WTC11 (cell line): Measurements from ENCODE around the gene FIS1. TPM values are rescaled to one million over a fixed set of nuclear protein-coding genes. Genes with fewer than 3 reads are reported as not detected.

ENCODE experiments used
- ATAC-seq: fragments of 200-7000 bp; cut with Tn5 transposase; 2 replicates; pipeline ENCODE4 v1.10.0; 2021; ENCODE audit warnings: mild to moderate bottlenecking, moderate library complexity
- CTCF ChIA-PET: fragments of 300-600 bp; sonication (Branson Sonifier 250); formaldehyde crosslinking; loops from one replicate; lab custom pipeline; 2021; ENCODE audit warnings: antibody characterized with exemption; lab: Charles Lee
- POLR2A ChIA-PET: fragments of 350-600 bp; sonication (Branson Sonifier 250); formaldehyde crosslinking; loops from one replicate; lab custom pipeline; 2021; ENCODE audit warnings: antibody characterized with exemption; lab: Charles Lee
- DNase-seq: peaks from one replicate; pipeline ENCODE4 v3.0.0; 2021; ENCODE audit warnings: low spot score
- H3K27ac Mint-ChIP-seq: 2 replicates; pipeline ENCODE4 v1.8.0; 2021; ENCODE audit warnings: mixed read lengths
- H3K27me3 Mint-ChIP-seq: 2 replicates; pipeline ENCODE4 v1.8.0; 2021; ENCODE audit warnings: low read depth, mild to moderate bottlenecking, moderate library complexity, mixed read lengths
- H3K36me3 Mint-ChIP-seq: 2 replicates; pipeline ENCODE4 v1.8.0; 2021; ENCODE audit warnings: mixed read lengths
- H3K4me1 Mint-ChIP-seq: 2 replicates; pipeline ENCODE4 v1.8.0; 2022; ENCODE audit warnings: mixed read lengths
- H3K4me3 Mint-ChIP-seq: 2 replicates; pipeline ENCODE4 v1.8.0; 2021; ENCODE audit warnings: mild to moderate bottlenecking, moderate library complexity, mixed read lengths
- H3K9me3 Mint-ChIP-seq: 2 replicates; pipeline ENCODE4 v1.8.0; 2021; ENCODE audit warnings: mixed read lengths
- AFF4 ChIP-seq: sonication (generic); formaldehyde crosslinking; IDR thresholded peaks from 2 replicates; pipeline ENCODE4 v1.8.1; 2023; ENCODE audit warnings: mild to moderate bottlenecking, missing genetic modification reagents, borderline replicate concordance
- ARID4B ChIP-seq: sonication (generic); formaldehyde crosslinking; IDR thresholded peaks from 2 replicates; pipeline ENCODE4 v1.8.0; 2023; ENCODE audit warnings: missing genetic modification reagents, mild to moderate bottlenecking, borderline replicate concordance
- ATF2 ChIP-seq: sonication (generic); formaldehyde crosslinking; IDR thresholded peaks from 2 replicates; pipeline ENCODE4 v1.8.1; 2022; ENCODE audit warnings: low read depth, missing genetic modification reagents, borderline replicate concordance
- CREB1 ChIP-seq: sonication (generic); formaldehyde crosslinking; IDR thresholded peaks from 2 replicates; pipeline ENCODE4 v1.8.0; 2023; ENCODE audit warnings: mild to moderate bottlenecking, missing genetic modification reagents
- EMX1 ChIP-seq: fragments of 250-450 bp; sonication (Bioruptor Pico); IDR thresholded peaks from 2 replicates; pipeline ENCODE4 v1.8.0; 2021; ENCODE audit warnings: mild to moderate bottlenecking
- FOXK1 ChIP-seq: sonication (generic); formaldehyde crosslinking; IDR thresholded peaks from 2 replicates; pipeline ENCODE4 v1.8.0; 2022; ENCODE audit warnings: mild to moderate bottlenecking, moderate library complexity, missing genetic modification reagents
- JUN ChIP-seq: sonication (generic); formaldehyde crosslinking; IDR thresholded peaks from 2 replicates; pipeline ENCODE4 v1.8.0; 2023; ENCODE audit warnings: mild to moderate bottlenecking, missing genetic modification reagents
- PREB ChIP-seq: sonication (generic); formaldehyde crosslinking; IDR thresholded peaks from 2 replicates; pipeline ENCODE4 v1.8.1; 2022; ENCODE audit warnings: mild to moderate bottlenecking, missing genetic modification reagents, moderate library complexity, borderline replicate concordance
- SMAD4 ChIP-seq: sonication (generic); formaldehyde crosslinking; IDR thresholded peaks from 2 replicates; pipeline ENCODE4 v1.8.0; 2022; ENCODE audit warnings: mild to moderate bottlenecking, missing genetic modification reagents
- ZBTB21 ChIP-seq: sonication (generic); formaldehyde crosslinking; IDR thresholded peaks from 2 replicates; pipeline ENCODE4 v1.8.1; 2023; ENCODE audit warnings: mild to moderate bottlenecking, missing genetic modification reagents, borderline replicate concordance
- ZNF138 ChIP-seq: sonication (generic); formaldehyde crosslinking; conservative IDR thresholded peaks from 2 replicates; pipeline ENCODE4 v1.8.1; 2022; ENCODE audit warnings: mild to moderate bottlenecking, moderate library complexity, missing genetic modification reagents
- ZNF416 ChIP-seq: fragments of 250-450 bp; sonication (Bioruptor Pico); IDR thresholded peaks from 2 replicates; pipeline ENCODE4 v1.9.0; 2021; ENCODE audit warnings: mild to moderate bottlenecking, inconsistent platforms
- ZNF423 ChIP-seq: fragments of 250-450 bp; sonication (Bioruptor Pico); IDR thresholded peaks from 2 replicates; pipeline ENCODE4 v2.1.2; 2022; ENCODE audit warnings: mild to moderate bottlenecking, moderate library complexity
- ZNF512 ChIP-seq: sonication (generic); formaldehyde crosslinking; IDR thresholded peaks from 2 replicates; pipeline ENCODE4 v1.8.1; 2022; ENCODE audit warnings: missing genetic modification reagents, borderline replicate concordance
- ZNF671 ChIP-seq: fragments of 250-450 bp; sonication (Bioruptor Pico); IDR thresholded peaks from 2 replicates; pipeline ENCODE4 v1.8.0; 2021; ENCODE audit warnings: mild to moderate bottlenecking
- total RNA-seq: library from RNA; stranded (reverse); gene quantifications from 3 replicates; pipeline ENCODE4 v1.2.3, GENCODE V29; 2021
- TF ChIP-seq, protein P1 (sequence below): sonication (generic); formaldehyde crosslinking; conservative IDR thresholded peaks from 2 replicates; pipeline ENCODE4 v1.8.1; 2023; ENCODE audit warnings: mild to moderate bottlenecking, low read depth, missing genetic modification reagents, moderate library complexity
- TF ChIP-seq, protein P2 (sequence below): fragments of 250-450 bp; sonication (Bioruptor Pico); IDR thresholded peaks from 2 replicates; pipeline ENCODE4 v1.9.0; 2021; ENCODE audit warnings: mild to moderate bottlenecking
- TF ChIP-seq, protein P3 (sequence below): sonication (generic); formaldehyde crosslinking; IDR thresholded peaks from 2 replicates; pipeline ENCODE4 v1.8.1; 2023; ENCODE audit warnings: mild to moderate bottlenecking, missing genetic modification reagents, moderate library complexity
- TF ChIP-seq, protein P4 (sequence below): fragments of 250-450 bp; sonication (Bioruptor Pico); IDR thresholded peaks from 2 replicates; pipeline ENCODE4 v2.1.2; 2022; ENCODE audit warnings: mild to moderate bottlenecking, moderate library complexity

Gene FIS1
- total RNA-seq, 1 experiment from 2014 or later: 123 TPM

- peaks cover 43% of the 10 kb centered on the region for H3K4me1 Mint-ChIP-seq
- DNase-seq: no peak
- H3K36me3 Mint-ChIP-seq: peaks cover 11% of the 10 kb centered on the region
- H3K9me3 Mint-ChIP-seq: peaks cover 6% of the 10 kb centered on the region; the same call in 1 of the 2 replicates
- ChIA-PET CTCF (interaction anchor here (1.2 kb wide), 1 partner anchor 143 kb away, joined by 4 read pairs; no protein-coding TSS in a partner anchor), POLR2A (interaction anchor here (0.7 kb wide), 1 partner anchor 56 kb away, joined by 6 read pairs; no protein-coding TSS in a partner anchor)
- H3K27ac Mint-ChIP-seq: peak overlapping the region; percentile 68
- H3K27me3 Mint-ChIP-seq: no peaks in the 10 kb centered on the region; the same call in 1 of the 2 replicates
- ATAC-seq: no peak
- no peak overlapping the region for H3K4me3 Mint-ChIP-seq
- TF ChIP-seq JUN (CRISPR knock-in tag) (no peak), PREB (CRISPR knock-in tag) (no peak), CREB1 (CRISPR knock-in tag) (no peak), ZNF512 (CRISPR knock-in tag) (no peak), ZNF416 (no peak), EMX1 (CRISPR knock-in tag) (no peak), ZNF671 (CRISPR knock-in tag) (no peak), ATF2 (CRISPR knock-in tag) (no peak), SMAD4 (CRISPR knock-in tag) (no peak), FOXK1 (no peak), ZNF138 (CRISPR knock-in tag) (no peak), ZBTB21 (CRISPR knock-in tag) (no peak), ARID4B (CRISPR knock-in tag) (no peak), AFF4 (CRISPR knock-in tag) (no peak), ZNF423 (CRISPR knock-in tag) (no peak)
- TF ChIP-seq, protein P1, sequence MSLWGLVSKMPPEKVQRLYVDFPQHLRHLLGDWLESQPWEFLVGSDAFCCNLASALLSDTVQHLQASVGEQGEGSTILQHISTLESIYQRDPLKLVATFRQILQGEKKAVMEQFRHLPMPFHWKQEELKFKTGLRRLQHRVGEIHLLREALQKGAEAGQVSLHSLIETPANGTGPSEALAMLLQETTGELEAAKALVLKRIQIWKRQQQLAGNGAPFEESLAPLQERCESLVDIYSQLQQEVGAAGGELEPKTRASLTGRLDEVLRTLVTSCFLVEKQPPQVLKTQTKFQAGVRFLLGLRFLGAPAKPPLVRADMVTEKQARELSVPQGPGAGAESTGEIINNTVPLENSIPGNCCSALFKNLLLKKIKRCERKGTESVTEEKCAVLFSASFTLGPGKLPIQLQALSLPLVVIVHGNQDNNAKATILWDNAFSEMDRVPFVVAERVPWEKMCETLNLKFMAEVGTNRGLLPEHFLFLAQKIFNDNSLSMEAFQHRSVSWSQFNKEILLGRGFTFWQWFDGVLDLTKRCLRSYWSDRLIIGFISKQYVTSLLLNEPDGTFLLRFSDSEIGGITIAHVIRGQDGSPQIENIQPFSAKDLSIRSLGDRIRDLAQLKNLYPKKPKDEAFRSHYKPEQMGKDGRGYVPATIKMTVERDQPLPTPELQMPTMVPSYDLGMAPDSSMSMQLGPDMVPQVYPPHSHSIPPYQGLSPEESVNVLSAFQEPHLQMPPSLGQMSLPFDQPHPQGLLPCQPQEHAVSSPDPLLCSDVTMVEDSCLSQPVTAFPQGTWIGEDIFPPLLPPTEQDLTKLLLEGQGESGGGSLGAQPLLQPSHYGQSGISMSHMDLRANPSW: no peak
- TF ChIP-seq, protein P2, sequence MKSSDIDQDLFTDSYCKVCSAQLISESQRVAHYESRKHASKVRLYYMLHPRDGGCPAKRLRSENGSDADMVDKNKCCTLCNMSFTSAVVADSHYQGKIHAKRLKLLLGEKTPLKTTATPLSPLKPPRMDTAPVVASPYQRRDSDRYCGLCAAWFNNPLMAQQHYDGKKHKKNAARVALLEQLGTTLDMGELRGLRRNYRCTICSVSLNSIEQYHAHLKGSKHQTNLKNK: no peak
- TF ChIP-seq, protein P3, sequence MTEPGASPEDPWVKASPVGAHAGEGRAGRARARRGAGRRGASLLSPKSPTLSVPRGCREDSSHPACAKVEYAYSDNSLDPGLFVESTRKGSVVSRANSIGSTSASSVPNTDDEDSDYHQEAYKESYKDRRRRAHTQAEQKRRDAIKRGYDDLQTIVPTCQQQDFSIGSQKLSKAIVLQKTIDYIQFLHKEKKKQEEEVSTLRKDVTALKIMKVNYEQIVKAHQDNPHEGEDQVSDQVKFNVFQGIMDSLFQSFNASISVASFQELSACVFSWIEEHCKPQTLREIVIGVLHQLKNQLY: no peak
- TF ChIP-seq, protein P4, sequence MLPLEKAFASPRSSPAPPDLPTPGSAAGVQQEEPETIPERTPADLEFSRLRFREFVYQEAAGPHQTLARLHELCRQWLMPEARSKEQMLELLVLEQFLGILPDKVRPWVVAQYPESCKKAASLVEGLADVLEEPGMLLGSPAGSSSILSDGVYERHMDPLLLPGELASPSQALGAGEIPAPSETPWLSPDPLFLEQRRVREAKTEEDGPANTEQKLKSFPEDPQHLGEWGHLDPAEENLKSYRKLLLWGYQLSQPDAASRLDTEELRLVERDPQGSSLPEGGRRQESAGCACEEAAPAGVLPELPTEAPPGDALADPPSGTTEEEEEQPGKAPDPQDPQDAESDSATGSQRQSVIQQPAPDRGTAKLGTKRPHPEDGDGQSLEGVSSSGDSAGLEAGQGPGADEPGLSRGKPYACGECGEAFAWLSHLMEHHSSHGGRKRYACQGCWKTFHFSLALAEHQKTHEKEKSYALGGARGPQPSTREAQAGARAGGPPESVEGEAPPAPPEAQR: no peak
Measured at GRCh38 chr7:101287032-101287431, 42.2 kb upstream of the FIS1 start.
